Loucy (cell line): ENCODE measurements around the gene PDE4A.

ENCODE experiments used
- H2AFZ ChIP-seq: fragments of 200-600 bp; sonication (generic); 2 replicates; pipeline ENCODE4 v1.6.0; 2016; ENCODE audit warnings: antibody characterized with exemption, mild to moderate bottlenecking, low read length, moderate library complexity
- H3F3A ChIP-seq: fragments of 200-600 bp; 2 replicates; pipeline ENCODE4 v1.6.0; 2016; ENCODE audit warnings: antibody characterized with exemption, low read depth, mild to moderate bottlenecking
- H3K27me3 ChIP-seq: fragments of 200-600 bp; sonication (generic); 2 replicates; pipeline ENCODE4 v1.6.1; 2014; ENCODE audit warnings: low read length, mild to moderate bottlenecking; ENCODE audit not compliant: insufficient read depth, poor library complexity, severe bottlenecking
- H3K36me3 ChIP-seq: fragments of 200-600 bp; sonication (generic); 2 replicates; pipeline ENCODE4 v1.6.1; 2016; ENCODE audit warnings: low read length; ENCODE audit not compliant: insufficient read depth
- H3K4me1 ChIP-seq: fragments of 200-600 bp; sonication (generic); 2 replicates; pipeline ENCODE4 v1.5.1; 2014; ENCODE audit warnings: low read length, mild to moderate bottlenecking; ENCODE audit not compliant: insufficient read depth, poor library complexity, severe bottlenecking
- H3K4me2 ChIP-seq: fragments of 200-600 bp; sonication (generic); 2 replicates; pipeline ENCODE4 v1.6.0; 2014; ENCODE audit warnings: antibody characterized with exemption, low read length, low read depth, mild to moderate bottlenecking; ENCODE audit not compliant: poor library complexity, severe bottlenecking
- H3K4me3 ChIP-seq: fragments of 200-600 bp; sonication (generic); 2 replicates; pipeline ENCODE4 v1.5.1; 2014; ENCODE audit warnings: low read length, mild to moderate bottlenecking, mixed read lengths; ENCODE audit not compliant: poor library complexity, severe bottlenecking
- H3K79me2 ChIP-seq: fragments of 200-600 bp; sonication (generic); 2 replicates; pipeline ENCODE4 v1.6.1; 2014; ENCODE audit warnings: low read length; ENCODE audit not compliant: insufficient read depth
- H3K9ac ChIP-seq: fragments of 200-600 bp; sonication (generic); 2 replicates; pipeline ENCODE4 v1.6.0; 2014; ENCODE audit warnings: mild to moderate bottlenecking, low read depth, low read length, moderate library complexity; ENCODE audit not compliant: poor library complexity, severe bottlenecking
- H3K9me2 ChIP-seq: fragments of 200-600 bp; sonication (generic); replicated peaks from 2 replicates; pipeline ENCODE4 v1.6.1; 2016; ENCODE audit warnings: low read depth, low read length, mixed read lengths
- H3K9me3 ChIP-seq: fragments of 200-600 bp; sonication (generic); 2 replicates; pipeline ENCODE4 v1.6.1; 2014; ENCODE audit warnings: mild to moderate bottlenecking, antibody characterized with exemption, low read length, low read depth; ENCODE audit not compliant: insufficient read depth
- H4K20me1 ChIP-seq: fragments of 200-600 bp; sonication (generic); 2 replicates; pipeline ENCODE4 v1.6.0; 2014; ENCODE audit warnings: antibody characterized with exemption, low read length, mild to moderate bottlenecking; ENCODE audit not compliant: insufficient read depth, poor library complexity, severe bottlenecking
- EZH2phosphoT487 ChIP-seq: fragments of 200-600 bp; IDR thresholded peaks from 2 replicates; pipeline ENCODE4 v1.6.1; 2018; ENCODE audit warnings: antibody characterized with exemption, mild to moderate bottlenecking, moderate library complexity, borderline replicate concordance
- TF ChIP-seq, protein P1 (sequence below): fragments of 200-600 bp; sonication (generic); conservative IDR thresholded peaks from 2 replicates; pipeline ENCODE4 v1.5.1; 2014; ENCODE audit warnings: mild to moderate bottlenecking, antibody characterized with exemption, low read length

PDE4A gene

DNA sequence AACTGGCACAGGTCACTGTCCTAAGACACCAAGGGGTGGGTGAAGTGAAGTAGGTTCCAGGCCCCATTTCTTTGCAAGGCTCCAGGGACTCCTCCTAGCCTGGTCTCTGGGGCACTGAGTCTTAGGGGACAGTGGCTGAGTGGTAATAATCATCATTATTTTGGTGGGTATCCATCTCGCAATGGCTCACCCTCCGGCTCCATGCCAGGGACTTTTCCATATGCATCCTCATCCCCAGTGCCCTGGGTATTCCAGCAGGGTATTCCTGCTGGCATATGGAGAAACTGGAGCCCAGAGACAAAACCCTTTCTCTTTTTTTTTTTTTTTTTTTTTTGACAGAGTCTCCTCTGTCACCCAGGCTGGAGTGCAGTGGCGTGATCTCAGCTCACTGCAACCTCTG, 2.5 kb downstream of the PDE4A start:
- Histone ChIP-seq H3K9me2 (no peaks in the 10 kb centered on the region), H4K20me1 (no peaks in the 10 kb centered on the region), H3K4me3 (no peak overlapping the region), H3F3A (no peaks in the 10 kb centered on the region), H3K36me3 (no peaks in the 10 kb centered on the region), H3K79me2 (no peaks in the 10 kb centered on the region), H3K9ac (no peak overlapping the region), H3K9me3 (no peaks in the 10 kb centered on the region), H3K27me3 (no peaks in the 10 kb centered on the region), H3K4me2 (no peak overlapping the region), H2AFZ (no peak overlapping the region), H3K4me1 (peaks cover 33% of the 10 kb centered on the region)
- TF ChIP-seq, protein P1, sequence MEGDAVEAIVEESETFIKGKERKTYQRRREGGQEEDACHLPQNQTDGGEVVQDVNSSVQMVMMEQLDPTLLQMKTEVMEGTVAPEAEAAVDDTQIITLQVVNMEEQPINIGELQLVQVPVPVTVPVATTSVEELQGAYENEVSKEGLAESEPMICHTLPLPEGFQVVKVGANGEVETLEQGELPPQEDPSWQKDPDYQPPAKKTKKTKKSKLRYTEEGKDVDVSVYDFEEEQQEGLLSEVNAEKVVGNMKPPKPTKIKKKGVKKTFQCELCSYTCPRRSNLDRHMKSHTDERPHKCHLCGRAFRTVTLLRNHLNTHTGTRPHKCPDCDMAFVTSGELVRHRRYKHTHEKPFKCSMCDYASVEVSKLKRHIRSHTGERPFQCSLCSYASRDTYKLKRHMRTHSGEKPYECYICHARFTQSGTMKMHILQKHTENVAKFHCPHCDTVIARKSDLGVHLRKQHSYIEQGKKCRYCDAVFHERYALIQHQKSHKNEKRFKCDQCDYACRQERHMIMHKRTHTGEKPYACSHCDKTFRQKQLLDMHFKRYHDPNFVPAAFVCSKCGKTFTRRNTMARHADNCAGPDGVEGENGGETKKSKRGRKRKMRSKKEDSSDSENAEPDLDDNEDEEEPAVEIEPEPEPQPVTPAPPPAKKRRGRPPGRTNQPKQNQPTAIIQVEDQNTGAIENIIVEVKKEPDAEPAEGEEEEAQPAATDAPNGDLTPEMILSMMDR: no peak
- no peak for TF ChIP-seq EZH2phosphoT487

DNA sequence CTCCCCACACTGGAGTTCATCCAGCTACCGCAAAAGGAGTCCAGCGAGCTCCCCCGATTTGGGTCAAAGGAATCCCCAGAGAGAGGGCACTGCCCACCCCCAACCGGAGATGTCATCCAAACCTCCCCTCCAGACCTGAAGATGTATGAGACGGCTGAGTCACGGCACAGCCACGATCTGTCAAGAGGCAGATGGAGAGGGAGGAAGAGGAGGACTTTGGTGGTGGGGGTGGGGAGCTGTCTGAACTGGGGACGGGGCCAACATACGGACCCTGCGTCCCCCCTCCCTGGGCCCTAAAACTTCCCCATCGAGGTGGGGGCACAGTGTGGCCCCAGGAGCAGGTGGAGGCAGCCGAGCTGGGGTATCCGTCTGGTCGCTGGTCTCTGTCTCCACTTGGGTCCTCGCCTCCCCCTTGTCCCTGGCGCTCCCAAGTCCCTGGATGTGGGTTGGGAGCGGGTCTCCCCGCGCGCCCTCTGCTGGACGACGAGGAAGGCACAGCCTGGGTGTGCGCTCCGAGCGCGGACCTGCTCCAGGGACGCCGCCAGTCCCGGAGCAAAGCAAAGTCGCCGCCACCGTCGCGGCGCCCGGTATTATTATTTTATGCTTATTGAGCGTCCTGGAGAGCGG, 3.8 kb downstream of the PDE4A start:
- no peaks in the 10 kb centered on the region for H3K79me2 ChIP-seq
- no peaks in the 10 kb centered on the region for H3K9me2 ChIP-seq
- peaks cover 41% of the 10 kb centered on the region for H3K4me1 ChIP-seq
- no peaks in the 10 kb centered on the region for H3F3A ChIP-seq
- TF ChIP-seq, protein P1: peak; percentile 80
- TF ChIP-seq EZH2phosphoT487: no peak
- H3K9me3 ChIP-seq: no peaks in the 10 kb centered on the region
- peak overlapping the region; percentile 52 for H3K4me3 ChIP-seq
- no peaks in the 10 kb centered on the region for H3K36me3 ChIP-seq
- peak overlapping the region; percentile 70 for H3K4me2 ChIP-seq
- no peak overlapping the region for H3K9ac ChIP-seq
- no peaks in the 10 kb centered on the region for H4K20me1 ChIP-seq
- 0 out of 2 replicates have a peak overlapping the region, but pooled peaks have one; percentile 36 for H2AFZ ChIP-seq
- H3K27me3 ChIP-seq: no peaks in the 10 kb centered on the region

DNA sequence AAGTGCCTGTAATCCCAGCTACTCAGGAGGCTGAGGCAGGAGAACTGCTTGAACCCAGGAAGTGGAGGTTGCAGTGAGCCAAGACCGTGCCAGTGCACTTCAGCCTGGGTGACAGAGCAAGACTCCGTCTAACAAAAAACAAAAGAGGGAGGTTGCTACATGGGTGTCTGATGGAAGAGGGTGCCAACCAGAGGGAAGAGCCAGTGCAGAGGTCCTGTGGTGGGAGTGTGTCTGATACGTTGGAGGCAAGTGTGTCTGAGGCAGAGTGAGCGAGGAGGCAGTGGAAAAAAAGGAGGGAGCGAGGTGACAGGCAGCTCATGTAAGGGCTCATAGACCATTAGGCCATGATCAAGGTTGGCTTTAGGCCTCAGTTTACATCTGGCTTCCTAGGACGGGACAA, 6.8 kb downstream of the PDE4A start:
- H3K27me3 ChIP-seq: no peaks in the 10 kb centered on the region
- H3K9me2 ChIP-seq: no peaks in the 10 kb centered on the region
- no peaks in the 10 kb centered on the region for H3K9me3 ChIP-seq
- H3K79me2 ChIP-seq: no peaks in the 10 kb centered on the region
- TF ChIP-seq EZH2phosphoT487: no peak
- TF ChIP-seq, protein P1: no peak
- no peaks in the 10 kb centered on the region for H4K20me1 ChIP-seq
- no peak overlapping the region for H3K9ac ChIP-seq
- no peaks in the 10 kb centered on the region for H3F3A ChIP-seq
- H3K36me3 ChIP-seq: no peaks in the 10 kb centered on the region
- H3K4me3 ChIP-seq: no peak overlapping the region
- H2AFZ ChIP-seq: no peak overlapping the region
- H3K4me2 ChIP-seq: no peak overlapping the region
- H3K4me1 ChIP-seq: peaks cover 35% of the 10 kb centered on the region
